Measurements from ENCODE around the gene SPAG5. TPM values are rescaled to one million over a fixed set of nuclear protein-coding genes. Genes with fewer than 3 reads are reported as not detected.

The SPAG5 gene
- total and polyA plus RNA-seq, 10 of the 15 experiments (the other 5 are each of a cell fraction or from before 2014, with no cell fraction given) = 73.5 to 171 (median 106) TPM

DNA sequence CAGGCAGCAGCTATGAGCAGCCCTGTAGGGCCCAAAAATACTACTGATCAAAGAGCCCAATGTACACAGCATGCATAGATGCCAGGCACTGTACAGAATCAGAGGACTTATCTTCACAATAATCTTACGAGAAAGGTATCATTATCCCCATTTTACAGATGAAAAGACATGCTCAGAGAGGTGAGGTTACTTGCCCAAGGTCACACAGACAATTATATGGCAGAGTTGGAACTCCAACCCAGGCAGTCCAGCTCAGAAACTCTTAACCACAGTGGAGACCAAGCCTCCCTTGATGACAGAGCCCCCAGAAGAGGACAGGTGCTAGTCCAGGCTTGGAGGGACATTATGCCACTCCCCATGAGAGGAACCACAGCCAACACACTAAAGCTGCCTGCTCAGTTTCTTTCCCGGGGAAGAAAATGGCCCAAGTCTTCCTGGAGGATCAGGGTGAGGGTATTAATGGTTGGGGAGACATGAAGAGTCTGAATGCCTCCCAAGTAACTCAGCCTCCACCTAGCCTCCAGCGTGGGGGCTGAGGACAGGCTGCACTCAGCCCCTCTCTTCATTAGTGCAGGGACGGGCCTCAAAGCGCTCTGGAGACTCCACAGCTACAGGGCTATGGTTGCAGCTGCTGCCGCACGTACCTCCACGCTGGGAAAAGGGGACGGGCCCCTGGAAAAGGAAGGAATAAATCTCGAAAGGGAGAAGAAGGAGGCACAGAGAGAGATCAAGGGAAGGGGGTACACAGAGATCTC lies 47.2 kb downstream of the SPAG5 start:
- H3K27ac ChIP-seq (ENCODE audit: control insufficient read depth, insufficient read depth) = peak overlapping the region; percentile 73
- intact Hi-C loops (cut with micrococcal nuclease; ENCODE audit: unreplicated experiment) (loop anchor here (1.0 to 10.0 kb wide), 2 partner anchors 16 to 163 kb away; partner anchors contain the start of genes PROCA1, RAB34 and RPL23A), in situ Hi-C loops (cut with MboI) (loop anchor here (25.0 kb wide), 1 partner anchor 1064 kb away; no protein-coding TSS in a partner anchor)
- peaks cover 50% of the 10 kb centered on the region for H3K79me2 ChIP-seq (ENCODE audit: control insufficient read depth, insufficient read depth, low read length)
- H3K4me2 ChIP-seq (ENCODE audit: control insufficient read depth, insufficient read depth) = peak overlapping the region; percentile 97
- POLR2A ChIA-PET = interaction anchor here (1.0 to 9.1 kb wide), 12 partner anchors 18 to 93 kb away, joined by 3 to 148 read pairs (median 8); partner anchors contain the start of genes ALDOC, BLTP2 and PIGS
- CTCF ChIA-PET = interaction anchor here (1.0 to 13.9 kb wide), 11 partner anchors 11 to 135 kb away, joined by 3 to 316 read pairs (median 16); partner anchors contain the start of genes ALDOC, BLTP2, PIGS and RSKR
- TF ChIP-seq ZNF207 (IDR thresholded peaks at IDR 0.05; ENCODE audit: borderline replicate concordance) = no peak
- TF ChIP-seq MLLT1 (IDR thresholded peaks at IDR 0.05) = 0 out of 2 replicates have a peak, but pooled peaks have one; percentile 25
- peak; percentile 53; the same call in 1 of the 2 replicates for TF ChIP-seq SMARCA5 (IDR thresholded peaks at IDR 0.05)
- 0 out of 2 replicates have a peak, but pooled peaks have one; percentile 19 for TF ChIP-seq POLR2AphosphoS5 (IDR thresholded peaks at IDR 0.05; ENCODE audit: low read length)
- TF ChIP-seq POLR2AphosphoS2 (IDR thresholded peaks at IDR 0.05; ENCODE audit: low read depth, low read length) = 0 out of 2 replicates have a peak, but pooled peaks have one; percentile 6
- no peak for TF ChIP-seq RB1 (IDR thresholded peaks at IDR 0.05; ENCODE audit: borderline replicate concordance)
- 0 out of 2 replicates have a peak, but pooled peaks have one; percentile 15 for TF ChIP-seq POLR2A (IDR thresholded peaks at IDR 0.05; ENCODE audit: low read depth, low read length)
- peaks cover 38% of the 10 kb centered on the region for H3K4me1 ChIP-seq (ENCODE audit: control insufficient read depth, insufficient read depth, low read length)
- H3K4me3 ChIP-seq = peak overlapping the region; percentile 98
- RAD21 ChIA-PET (ENCODE audit: unreplicated experiment) = interaction anchor here (0.6 to 8.3 kb wide), 9 partner anchors 17 to 175 kb away, joined by 3 to 102 read pairs (median 6); partner anchors contain the start of genes ALDOC and PIGS
- 22% methylated on average over 10 of the region's 10 CpGs for WGBS (ENCODE audit: insufficient coverage, insufficient replicate concordance, low lambda C conversion rate, missing lambda C conversion rate)
- H3K36me3 ChIP-seq (ENCODE audit: control insufficient read depth in 2 of 2, insufficient read depth in 2 of 2, low read length in 1 of 2) = peaks cover 17 to 25% of the 10 kb centered on the region in 2 experiments; a peak in 3 of 4 replicates
- DNase-seq (ENCODE audit: low read depth, low spot score) = no peak
- no TSS peak for BruUV-seq (replicated peaks)
- H3K9me3 ChIP-seq (replicated peaks; ENCODE audit: control insufficient read depth, insufficient read depth, low read length) = no peaks in the 10 kb centered on the region
- H4K20me1 ChIP-seq (ENCODE audit: control insufficient read depth, insufficient read depth) = no peaks in the 10 kb centered on the region
- H2AFZ ChIP-seq (ENCODE audit: control insufficient read depth, low read depth, low read length) = no peak overlapping the region
- peak overlapping the region; percentile 79 for H3K9ac ChIP-seq (ENCODE audit: control insufficient read depth, insufficient read depth, low read length)
- SMC1A ChIA-PET (ENCODE audit: uncharacterized antibody, unreplicated experiment) = interaction anchor here (0.6 to 6.1 kb wide), 11 partner anchors 10 to 276 kb away, joined by 3 to 89 read pairs (median 5); partner anchors contain the start of genes ALDOC, PIGS, RSKR and SPAG5
- ATAC-seq = no peak
- no peak for FAIRE-seq
- H3K27me3 ChIP-seq (replicated peaks in 1 of 2; ENCODE audit: control insufficient read depth in 2 of 2, insufficient read depth in 2 of 2, low read length in 1 of 2) = no peaks in the 10 kb centered on the region

All from GM12878 (cell line).